Measurements from ENCODE around the gene OBP2A.

The OBP2A gene

GRCh38 chr9:135589596-135590485, 43.9 kb downstream of the OBP2A start:
- Histone ChIP-seq H3K9me3 (ENCODE audit: low read depth, low read length) (no peaks in the 10 kb centered on the region), H3K9ac (ENCODE audit: insufficient read length) (no peak overlapping the region), H3K27ac (no peak overlapping the region), H3K4me3 (no peak overlapping the region), H3K36me3 (ENCODE audit: insufficient read depth, low read length) (no peaks in the 10 kb centered on the region)
- DNase-seq (ENCODE audit: low read depth, low spot score) = no peak
- no peak for TF ChIP-seq FOXP2 (optimal IDR thresholded peaks at IDR 0.05; ENCODE audit: control extremely low read depth, extremely low read length, insufficient read depth)
- TF ChIP-seq POLR2AphosphoS5 (IDR thresholded peaks at IDR 0.05; ENCODE audit: borderline replicate concordance, low read depth, low read length) = no peak

- H3K9me3 ChIP-seq (ENCODE audit: low read depth, low read length) = no peaks in the 10 kb centered on the region; the same call in 1 of the 2 replicates
- no peak overlapping the region for H3K9ac ChIP-seq (ENCODE audit: insufficient read length)
- no peak for TF ChIP-seq FOXP2 (optimal IDR thresholded peaks at IDR 0.05; ENCODE audit: control extremely low read depth, extremely low read length, insufficient read depth)
- no peak for TF ChIP-seq POLR2AphosphoS5 (IDR thresholded peaks at IDR 0.05; ENCODE audit: borderline replicate concordance, low read depth, low read length)
- TF ChIP-seq EZH2 (IDR thresholded peaks at IDR 0.05) = no peak
- no peak for DNase-seq (ENCODE audit: low read depth, low spot score)
- no peak overlapping the region for H3K4me3 ChIP-seq
- no peaks in the 10 kb centered on the region for H3K36me3 ChIP-seq (ENCODE audit: insufficient read depth, low read length)
- no peak overlapping the region for H3K27ac ChIP-seq
These were observed 44.7 kb downstream of the OBP2A start for GRCh38 chr9:135590486-135591079.

- no peaks in the 10 kb centered on the region for H3K36me3 ChIP-seq (ENCODE audit: insufficient read depth, low read length)
- H3K9ac ChIP-seq (ENCODE audit: insufficient read length) = no peak overlapping the region
- H3K9me3 ChIP-seq (ENCODE audit: low read depth, low read length) = no peaks in the 10 kb centered on the region; the same call in 1 of the 2 replicates
- no peak for DNase-seq (ENCODE audit: low read depth, low spot score)
- TF ChIP-seq EZH2 (IDR thresholded peaks at IDR 0.05) = no peak
- TF ChIP-seq FOXP2 (optimal IDR thresholded peaks at IDR 0.05; ENCODE audit: control extremely low read depth, extremely low read length, insufficient read depth) = no peak
- TF ChIP-seq POLR2AphosphoS5 (IDR thresholded peaks at IDR 0.05; ENCODE audit: borderline replicate concordance, low read depth, low read length) = no peak
- H3K27ac ChIP-seq = no peak overlapping the region
- no peak overlapping the region for H3K4me3 ChIP-seq
These were observed 45.8 kb downstream of the OBP2A start for GRCh38 chr9:135591506-135592330.

- Histone ChIP-seq H3K27ac (no peak overlapping the region), H3K9ac (ENCODE audit: insufficient read length) (no peak overlapping the region), H3K9me3 (ENCODE audit: low read depth, low read length) (no peaks in the 10 kb centered on the region; the same call in 1 of the 2 replicates), H3K36me3 (ENCODE audit: insufficient read depth, low read length) (no peaks in the 10 kb centered on the region), H3K4me3 (no peak overlapping the region)
- DNase-seq (ENCODE audit: low read depth, low spot score) = no peak
- TF ChIP-seq POLR2AphosphoS5 (IDR thresholded peaks at IDR 0.05; ENCODE audit: borderline replicate concordance, low read depth, low read length) (no peak), EZH2 (IDR thresholded peaks at IDR 0.05) (no peak), FOXP2 (optimal IDR thresholded peaks at IDR 0.05; ENCODE audit: control extremely low read depth, extremely low read length, insufficient read depth) (no peak)
These were observed 46.3 kb downstream of the OBP2A start for GRCh38 chr9:135592331-135592590.

GRCh38 chr9:135592625-135593024, 46.7 kb downstream of the OBP2A start:
- H3K9me3 ChIP-seq (ENCODE audit: low read depth, low read length) = no peaks in the 10 kb centered on the region; the same call in 1 of the 2 replicates
- TF ChIP-seq FOXP2 (optimal IDR thresholded peaks at IDR 0.05; ENCODE audit: control extremely low read depth, extremely low read length, insufficient read depth) = no peak
- TF ChIP-seq EZH2 (IDR thresholded peaks at IDR 0.05) = no peak
- TF ChIP-seq POLR2AphosphoS5 (IDR thresholded peaks at IDR 0.05; ENCODE audit: borderline replicate concordance, low read depth, low read length) = no peak
- no peaks in the 10 kb centered on the region for H3K36me3 ChIP-seq (ENCODE audit: insufficient read depth, low read length)
- no peak overlapping the region for H3K9ac ChIP-seq (ENCODE audit: insufficient read length)
- no peak overlapping the region for H3K27ac ChIP-seq
- no peak for DNase-seq (ENCODE audit: low read depth, low spot score)
- H3K4me3 ChIP-seq = no peak overlapping the region

- TF ChIP-seq POLR2AphosphoS5 (IDR thresholded peaks at IDR 0.05; ENCODE audit: borderline replicate concordance, low read depth, low read length) (no peak), EZH2 (IDR thresholded peaks at IDR 0.05) (no peak), FOXP2 (optimal IDR thresholded peaks at IDR 0.05; ENCODE audit: control extremely low read depth, extremely low read length, insufficient read depth) (no peak)
- Histone ChIP-seq H3K27ac (no peak overlapping the region), H3K9me3 (ENCODE audit: low read depth, low read length) (no peaks in the 10 kb centered on the region; the same call in 1 of the 2 replicates), H3K36me3 (ENCODE audit: insufficient read depth, low read length) (no peaks in the 10 kb centered on the region), H3K4me3 (no peak overlapping the region), H3K9ac (ENCODE audit: insufficient read length) (no peak overlapping the region)
- no peak for DNase-seq (ENCODE audit: low read depth, low spot score)
These were observed 50.3 kb downstream of the OBP2A start for GRCh38 chr9:135596211-135596610.

All from SK-N-MC (cell line).